Progenitor cell of endocrine pancreas (in vitro differentiated cells): ENCODE measurements around the gene TNK2. TPM values are rescaled to one million over a fixed set of nuclear protein-coding genes. Genes with fewer than 3 reads are reported as not detected.

Experiments
- DNase-seq: peaks from one replicate; pipeline ENCODE4 v3.0.0; 2021; ENCODE audit warnings: low spot score; ENCODE audit not compliant: unreplicated experiment
- H3K27ac Mint-ChIP-seq: 2 replicates; pipeline ENCODE4 v1.8.0; 2021; ENCODE audit warnings: mild to moderate bottlenecking, moderate library complexity, mixed read lengths
- H3K27me3 Mint-ChIP-seq: 2 replicates; pipeline ENCODE4 v1.8.0; 2021; ENCODE audit warnings: mixed read lengths
- H3K36me3 Mint-ChIP-seq: 2 replicates; pipeline ENCODE4 v1.8.0; 2022; ENCODE audit warnings: mixed read lengths; ENCODE audit not compliant: insufficient read depth
- H3K4me1 Mint-ChIP-seq: 2 replicates; pipeline ENCODE4 v1.8.0; 2021; ENCODE audit warnings: low read depth, mixed read lengths
- H3K4me3 Mint-ChIP-seq: 2 replicates; pipeline ENCODE4 v1.8.0; 2021; ENCODE audit warnings: low read depth, mild to moderate bottlenecking, moderate library complexity, mixed read lengths
- H3K9me3 Mint-ChIP-seq: 2 replicates; pipeline ENCODE4 v1.8.0; 2021; ENCODE audit warnings: low read depth, mixed read lengths
- CTCF ChIP-seq: fragments of 200-600 bp; sonication (generic); IDR thresholded peaks from one replicate; pipeline ENCODE4 v1.5.0; 2021; ENCODE audit warnings: antibody characterized with exemption, mild to moderate bottlenecking; ENCODE audit not compliant: unreplicated experiment
- total RNA-seq: library from RNA; stranded (reverse); gene quantifications from 2 replicates; pipeline ENCODE4 v1.2.1, GENCODE V29; 2021

TNK2 gene
- total RNA-seq, 1 donor from 2014 or later = 73.6 TPM

DNA sequence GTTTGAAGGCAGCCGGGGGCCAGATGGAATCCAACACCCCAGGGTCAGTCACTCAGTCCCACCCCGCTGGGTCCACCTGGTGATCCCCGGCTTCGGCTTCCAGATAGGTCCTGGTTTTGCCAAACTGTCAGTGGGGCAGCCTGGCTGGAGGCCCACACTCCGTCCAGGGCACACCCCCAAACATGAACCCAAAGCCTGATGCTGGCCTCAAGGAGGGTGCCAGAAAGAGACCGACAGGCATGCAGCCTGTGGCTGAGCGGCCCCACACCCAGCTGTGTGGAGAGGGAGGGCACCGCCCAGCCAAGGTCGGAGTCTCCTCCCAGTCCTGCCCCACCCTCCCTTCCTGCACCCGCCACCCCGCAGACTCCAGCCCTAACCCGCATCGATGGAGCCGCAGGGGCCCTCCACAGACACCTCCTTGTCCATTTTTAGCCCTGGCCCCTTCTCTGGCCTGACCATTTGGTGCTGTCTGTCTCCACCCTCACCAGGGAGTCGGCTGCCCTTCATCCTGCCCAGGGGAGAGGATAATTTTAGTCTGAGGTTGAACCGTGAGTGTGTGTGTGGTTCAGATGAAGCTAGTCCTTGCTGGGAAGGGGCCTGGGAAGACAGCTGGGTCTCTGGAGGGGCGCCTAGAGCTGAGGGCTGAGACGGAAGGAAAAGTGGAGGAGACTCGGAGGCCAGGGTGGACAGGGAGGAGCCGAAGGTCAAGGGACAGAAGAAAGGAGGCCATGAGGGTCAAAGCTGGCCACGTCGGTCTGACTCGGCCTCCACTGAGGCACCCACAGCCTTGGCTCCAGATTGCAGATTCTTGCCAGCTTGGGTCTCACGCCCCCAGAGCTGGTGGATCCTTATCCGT lies 23.1 kb downstream of the TNK2 start:
- DNase-seq = no peak
- peaks cover 6% of the 10 kb centered on the region for H3K36me3 Mint-ChIP-seq
- H3K9me3 Mint-ChIP-seq = no peaks in the 10 kb centered on the region
- peaks cover 7% of the 10 kb centered on the region for H3K4me1 Mint-ChIP-seq
- no peaks in the 10 kb centered on the region for H3K27me3 Mint-ChIP-seq
- H3K4me3 Mint-ChIP-seq = no peak overlapping the region
- no peak for TF ChIP-seq CTCF
- H3K27ac Mint-ChIP-seq = no peak overlapping the region

DNA sequence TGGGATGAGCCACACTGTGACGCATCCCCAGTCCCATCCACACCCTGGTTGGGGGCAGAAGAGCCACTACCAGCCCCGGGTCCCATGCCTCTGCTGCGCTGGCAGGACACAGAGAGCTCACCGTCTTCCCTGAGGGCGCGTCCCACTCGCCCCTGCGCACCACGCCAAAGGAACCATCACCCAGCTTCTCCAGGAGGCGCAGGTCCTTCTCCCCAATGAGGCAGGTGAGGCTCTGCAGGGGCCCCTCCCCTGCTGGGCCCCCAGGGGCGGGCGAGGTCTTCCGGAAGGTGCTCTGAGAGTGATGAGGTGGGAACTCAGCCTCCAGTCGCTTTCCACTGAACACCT lies 23.7 kb downstream of the TNK2 start:
- TF ChIP-seq CTCF = no peak
- Mint-ChIP-seq H3K36me3 (peaks cover 6% of the 10 kb centered on the region), H3K27ac (no peak overlapping the region), H3K4me1 (peaks cover 4% of the 10 kb centered on the region), H3K4me3 (no peak overlapping the region), H3K27me3 (no peaks in the 10 kb centered on the region), H3K9me3 (no peaks in the 10 kb centered on the region)
- DNase-seq = no peak

GRCh38 chr3:195883801-195884200 lies 24.6 kb downstream of the TNK2 start:
- no peak for TF ChIP-seq CTCF
- Mint-ChIP-seq H3K27me3 (no peaks in the 10 kb centered on the region), H3K36me3 (peaks cover 6% of the 10 kb centered on the region), H3K9me3 (no peaks in the 10 kb centered on the region), H3K4me3 (no peak overlapping the region), H3K4me1 (no peaks in the 10 kb centered on the region), H3K27ac (no peak overlapping the region)
- DNase-seq = no peak

DNA sequence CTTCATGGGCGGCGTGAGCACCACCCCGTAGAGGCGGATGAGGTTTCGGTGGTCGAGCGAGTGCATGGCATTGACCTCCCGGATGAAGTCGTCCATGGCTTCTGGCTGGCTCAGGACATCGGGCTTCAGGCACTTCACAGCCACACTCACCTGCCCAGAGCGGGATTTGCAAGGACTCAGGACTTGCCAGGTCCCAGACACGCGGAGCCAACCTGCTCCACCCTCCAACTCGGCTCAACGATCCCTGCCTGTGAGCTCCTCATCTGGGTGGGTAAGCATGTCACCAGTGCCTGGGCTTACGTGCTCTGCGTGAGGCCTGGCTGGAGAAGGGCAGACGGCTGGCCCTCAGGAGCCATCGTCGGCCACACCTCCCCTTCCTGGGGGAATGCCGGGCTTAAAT lies 25.2 kb downstream of the TNK2 start:
- Mint-ChIP-seq H3K4me3 (no peak overlapping the region), H3K9me3 (no peaks in the 10 kb centered on the region), H3K27ac (peak overlapping the region; percentile 73), H3K4me1 (no peaks in the 10 kb centered on the region), H3K36me3 (peaks cover 6% of the 10 kb centered on the region), H3K27me3 (no peaks in the 10 kb centered on the region)
- no peak for TF ChIP-seq CTCF
- DNase-seq = no peak

- no peak overlapping the region for H3K4me3 Mint-ChIP-seq
These were observed 26.3 kb downstream of the TNK2 start for GRCh38 chr3:195882002-195882441.

More at GRCh38 chr3:195882002-195882441, 26.3 kb downstream of the TNK2 start:
- Mint-ChIP-seq H3K27me3 (no peaks in the 10 kb centered on the region), H3K36me3 (peaks cover 6% of the 10 kb centered on the region), H3K9me3 (no peaks in the 10 kb centered on the region), H3K27ac (no peak overlapping the region), H3K4me1 (no peaks in the 10 kb centered on the region)
- TF ChIP-seq CTCF = no peak
- no peak for DNase-seq
